HG02588 (cell line): ENCODE data around the gene PRDM12.

Experiments used
- ATAC-seq: cut with Tn5 transposase; IDR thresholded peaks from one replicate; pipeline ENCODE4 v1.9.1; 2021; ENCODE audit warnings: mild to moderate bottlenecking, moderate library complexity; ENCODE audit not compliant: unreplicated experiment

PRDM12 gene

GRCh38 chr9:130635721-130636647 is 28.4 kb upstream of the PRDM12 start:
- no peak for ATAC-seq

DNA sequence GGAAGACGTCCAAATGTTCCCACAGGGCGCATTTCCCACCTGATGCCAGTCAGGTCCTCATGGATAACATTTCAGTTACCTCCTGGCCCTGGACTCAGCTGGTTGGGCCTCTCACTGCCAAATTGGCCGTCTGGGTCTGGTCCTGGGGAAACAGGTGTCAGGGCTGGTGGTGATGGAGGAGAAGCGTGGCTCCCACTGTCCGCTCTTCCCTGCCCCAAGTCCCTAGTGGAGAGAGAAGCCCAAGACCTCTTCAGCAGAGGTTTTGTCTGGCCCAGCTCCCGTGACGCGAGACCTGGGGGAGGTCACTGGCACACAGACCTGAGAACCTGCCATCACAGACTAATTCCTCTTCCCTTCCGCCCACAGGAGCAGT is 27.8 kb upstream of the PRDM12 start:
- no peak for ATAC-seq

- no peak for ATAC-seq
These were observed 25.9 kb upstream of the PRDM12 start for GRCh38 chr9:130638284-130639123.

DNA sequence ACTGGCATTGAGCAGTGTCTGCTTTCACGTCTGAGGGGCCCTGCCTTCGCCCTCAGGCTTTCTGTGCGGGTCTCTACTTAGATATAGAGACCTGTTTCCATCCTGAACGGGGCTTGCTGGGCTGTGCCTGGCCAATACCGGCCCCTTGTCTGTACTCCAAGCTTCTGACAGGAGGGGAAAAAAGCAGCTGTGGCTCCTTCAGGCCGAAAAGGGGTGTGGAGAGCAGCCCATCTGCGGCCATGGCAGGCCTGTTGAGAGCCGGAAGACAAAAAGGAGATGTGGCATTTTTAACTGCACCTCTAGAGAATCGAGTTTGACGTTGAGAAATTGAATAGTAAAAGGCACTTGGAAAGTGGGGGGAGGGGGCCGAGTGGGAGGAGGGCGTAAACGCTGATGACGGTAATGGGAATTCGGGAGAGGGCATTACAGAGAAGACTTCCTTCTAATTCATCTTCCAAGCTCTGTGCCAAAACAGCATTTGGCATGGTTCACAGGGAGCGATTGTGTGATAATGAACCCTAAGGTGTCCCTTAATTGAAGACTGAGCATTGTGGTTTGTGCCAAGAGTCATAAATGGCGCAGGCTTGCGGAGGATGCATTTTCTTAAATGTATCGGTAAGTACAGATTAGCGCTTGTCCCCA is 25.1 kb upstream of the PRDM12 start:
- ATAC-seq: no peak

DNA sequence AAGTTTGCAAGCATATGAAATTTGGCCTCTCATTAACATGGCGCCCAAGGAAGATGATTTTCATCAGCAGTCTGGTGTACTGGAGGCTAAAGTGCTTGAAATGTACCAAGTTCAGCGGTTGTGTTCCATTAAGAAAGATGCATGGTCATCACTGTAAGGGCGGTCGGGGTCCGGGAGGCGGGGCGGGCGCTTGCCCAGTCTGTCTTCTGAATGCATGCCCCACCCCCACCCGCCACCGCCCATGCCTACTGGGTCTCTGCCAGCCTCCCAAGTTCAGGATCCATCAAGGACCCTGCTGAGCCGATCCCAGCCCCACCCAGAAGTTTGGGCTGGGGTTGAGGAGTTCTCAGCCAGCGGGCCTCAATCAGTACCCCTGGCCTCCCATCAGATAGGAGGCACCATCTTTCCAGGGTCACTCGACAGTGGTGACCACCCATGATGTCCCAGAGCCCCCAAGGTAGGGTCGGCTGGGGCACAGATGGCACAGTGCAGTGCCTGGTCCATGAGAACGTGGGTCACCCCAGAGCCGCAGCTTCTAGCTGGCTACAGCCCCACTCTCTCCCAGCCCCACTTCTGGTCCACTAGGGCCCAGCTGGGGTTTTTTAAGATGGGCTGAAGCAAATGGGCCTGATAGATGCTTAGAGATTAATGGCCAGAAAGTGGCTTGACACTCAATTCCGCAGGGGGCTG is 24.4 kb upstream of the PRDM12 start:
- ATAC-seq: no peak

DNA sequence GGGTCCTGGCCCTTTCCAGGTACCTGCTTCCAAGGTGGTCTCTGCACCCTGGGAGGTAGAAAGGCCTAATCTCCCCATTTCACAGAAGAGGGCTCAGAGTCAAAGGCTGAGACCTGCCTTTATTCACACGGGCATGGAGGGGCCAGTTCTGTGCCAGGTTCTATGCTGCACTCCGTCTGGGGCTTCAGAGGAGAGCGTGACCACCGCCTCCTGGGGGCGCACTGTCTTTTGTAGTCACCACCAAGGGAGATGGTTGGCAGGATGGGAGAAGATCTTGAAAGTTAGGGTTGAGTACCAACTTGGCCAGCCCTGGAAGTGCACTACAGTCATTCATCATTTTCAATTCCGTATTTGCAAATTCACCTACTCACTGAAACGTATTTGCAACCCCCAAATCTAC is 23.7 kb upstream of the PRDM12 start:
- no peak for ATAC-seq

GRCh38 chr9:130642926-130643325 is 21.5 kb upstream of the PRDM12 start:
- no peak for ATAC-seq

DNA sequence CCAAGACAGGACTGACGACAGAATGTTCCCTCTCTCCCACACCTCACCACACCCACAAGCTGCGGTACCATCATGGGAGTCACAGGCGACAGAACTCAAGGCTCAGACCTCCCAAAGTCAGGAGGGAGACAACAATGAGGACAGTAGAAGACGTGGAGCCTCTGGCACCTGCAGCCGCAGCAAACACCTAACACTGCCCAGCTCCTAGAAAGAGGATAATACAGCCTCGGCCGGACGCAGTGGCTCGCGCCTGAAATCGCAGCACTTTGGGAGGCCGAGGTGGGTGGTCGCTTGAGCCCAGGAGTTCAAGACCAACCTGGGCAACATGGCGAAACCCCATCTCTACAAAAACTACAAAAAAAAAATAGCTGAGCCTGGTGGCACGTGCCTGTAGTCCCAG is 13.2 kb upstream of the PRDM12 start:
- ATAC-seq: no peak

DNA sequence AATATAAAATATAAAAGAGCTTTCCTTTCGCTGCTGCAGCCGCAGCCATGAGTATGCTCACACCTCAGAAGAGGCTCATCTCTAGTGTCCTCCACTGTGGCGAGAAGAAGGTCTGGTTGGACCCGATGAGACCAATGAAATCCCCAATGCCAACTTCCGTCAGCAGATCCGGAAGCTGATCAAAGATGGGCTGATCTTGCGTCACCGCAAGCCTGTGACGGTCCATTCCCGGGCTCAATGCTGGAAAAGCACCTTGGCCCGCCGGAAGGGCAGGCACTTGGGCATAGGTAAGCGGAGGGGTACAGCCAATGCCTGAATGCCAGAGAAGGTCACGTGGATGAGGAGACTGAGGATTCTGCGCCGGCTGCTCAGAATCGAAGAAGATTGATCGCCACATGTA is 12.6 kb upstream of the PRDM12 start:
- ATAC-seq: no peak

- ATAC-seq: no peak
These were observed 9.5 kb upstream of the PRDM12 start for GRCh38 chr9:130654879-130655278.

DNA sequence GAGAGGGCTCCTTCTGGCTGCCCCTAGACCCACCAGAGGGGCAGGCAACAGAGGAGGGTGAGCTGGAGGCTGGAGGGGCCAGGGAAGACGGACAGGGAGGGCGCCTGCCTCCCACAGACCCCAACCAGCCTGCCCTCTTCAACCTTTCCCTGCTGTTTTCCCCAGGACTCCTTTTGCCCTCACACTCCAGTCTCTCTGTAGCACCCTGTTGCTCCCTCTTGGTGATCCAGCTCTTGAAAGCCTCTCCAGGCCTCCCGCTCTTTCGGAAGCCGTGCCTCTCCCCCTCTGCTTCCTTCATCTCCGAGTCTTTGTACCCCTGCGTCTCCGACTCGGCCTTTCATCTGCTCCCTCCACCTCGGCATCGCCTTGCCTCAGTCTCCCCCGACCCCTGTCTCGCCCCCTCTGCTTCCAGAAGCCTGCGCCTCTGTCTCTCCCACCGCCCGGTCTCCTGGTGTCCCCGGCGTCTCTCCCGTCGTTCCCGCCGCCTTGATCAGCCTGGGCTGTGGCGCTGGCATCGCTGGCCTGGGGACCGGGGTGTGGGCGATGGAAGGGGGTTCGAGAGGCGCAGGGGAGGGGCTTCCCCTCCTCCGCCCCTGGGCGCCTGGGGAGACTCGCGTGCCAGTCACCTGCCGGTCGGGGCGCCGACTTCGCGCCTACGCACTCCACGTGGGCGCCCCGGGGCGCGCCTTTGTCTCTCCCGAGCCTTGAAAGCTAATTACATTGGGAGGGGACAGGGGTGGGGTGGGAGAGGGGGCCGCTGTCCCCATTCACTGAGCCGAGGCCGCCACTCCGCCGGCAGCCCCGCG is 5.3 kb upstream of the PRDM12 start:
- ATAC-seq: no peak

GRCh38 chr9:130659699-130660248 is 4.6 kb upstream of the PRDM12 start:
- no peak for ATAC-seq

GRCh38 chr9:130660326-130660682 is 4.1 kb upstream of the PRDM12 start:
- ATAC-seq: no peak

- ATAC-seq: no peak
These were observed 3.5 kb upstream of the PRDM12 start for GRCh38 chr9:130660683-130661450.

DNA sequence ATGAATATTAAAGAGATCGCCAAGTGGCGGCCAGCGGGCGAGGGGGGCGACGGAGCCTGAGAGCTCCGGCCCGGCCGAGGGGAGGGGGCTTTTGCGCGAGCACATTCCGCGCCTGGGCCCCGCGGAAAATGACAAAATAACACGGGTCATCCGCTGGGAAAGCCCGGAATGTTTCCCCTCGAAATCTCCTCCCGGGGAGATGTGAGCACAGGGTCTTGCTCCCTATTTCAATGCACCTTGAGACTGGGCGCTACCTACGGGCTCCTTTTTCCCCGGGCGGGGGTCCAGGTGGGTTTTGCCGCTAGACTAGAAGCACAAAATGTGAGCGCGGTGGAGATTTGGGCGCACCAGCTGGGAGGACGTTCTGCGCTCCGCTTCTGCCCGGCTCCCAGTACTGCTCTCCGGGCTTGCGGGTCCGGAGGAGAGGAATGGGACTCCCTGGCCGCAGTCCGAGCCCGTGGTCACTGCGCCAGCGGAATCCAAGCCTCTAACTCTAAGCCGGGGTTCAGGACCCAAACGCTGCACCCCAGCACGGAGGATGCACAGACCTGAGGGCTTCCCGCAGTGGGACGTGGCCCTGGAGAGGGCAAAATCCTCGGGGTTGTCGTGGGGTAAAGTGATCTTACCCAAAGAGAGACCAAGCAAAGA is 2.8 kb upstream of the PRDM12 start:
- no peak for ATAC-seq

GRCh38 chr9:130662099-130662969 is 2.1 kb upstream of the PRDM12 start:
- ATAC-seq: no peak

DNA sequence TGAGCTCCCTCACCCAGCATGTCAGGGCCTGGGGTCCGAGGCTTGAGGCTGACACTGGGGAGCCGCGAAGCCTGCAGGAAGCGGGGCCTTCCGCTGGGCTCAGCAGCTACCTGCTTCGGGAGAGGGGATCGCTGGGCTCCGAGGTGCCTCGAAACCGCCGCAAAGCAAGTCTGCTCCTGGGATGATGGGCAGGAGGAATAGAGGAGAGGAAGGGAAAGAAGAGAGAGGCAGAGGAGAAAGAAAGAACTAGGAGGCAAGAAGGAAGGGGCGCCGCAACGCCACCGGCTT is 1.5 kb upstream of the PRDM12 start:
- ATAC-seq: no peak
